HG02678 (cell line): ENCODE results near the gene BCAS3.

ENCODE experiments used
- ATAC-seq: cut with Tn5 transposase; IDR thresholded peaks from one replicate; pipeline ENCODE4 v1.9.1; 2021; ENCODE audit warnings: mild to moderate bottlenecking, moderate library complexity; ENCODE audit not compliant: unreplicated experiment

Gene BCAS3

GRCh38 chr17:61412860-61413660 lies 735.4 kb downstream of the BCAS3 start:
- no peak for ATAC-seq

- ATAC-seq: no peak
Observed at GRCh38 chr17:61413661-61414126, 736.0 kb downstream of the BCAS3 start.

DNA sequence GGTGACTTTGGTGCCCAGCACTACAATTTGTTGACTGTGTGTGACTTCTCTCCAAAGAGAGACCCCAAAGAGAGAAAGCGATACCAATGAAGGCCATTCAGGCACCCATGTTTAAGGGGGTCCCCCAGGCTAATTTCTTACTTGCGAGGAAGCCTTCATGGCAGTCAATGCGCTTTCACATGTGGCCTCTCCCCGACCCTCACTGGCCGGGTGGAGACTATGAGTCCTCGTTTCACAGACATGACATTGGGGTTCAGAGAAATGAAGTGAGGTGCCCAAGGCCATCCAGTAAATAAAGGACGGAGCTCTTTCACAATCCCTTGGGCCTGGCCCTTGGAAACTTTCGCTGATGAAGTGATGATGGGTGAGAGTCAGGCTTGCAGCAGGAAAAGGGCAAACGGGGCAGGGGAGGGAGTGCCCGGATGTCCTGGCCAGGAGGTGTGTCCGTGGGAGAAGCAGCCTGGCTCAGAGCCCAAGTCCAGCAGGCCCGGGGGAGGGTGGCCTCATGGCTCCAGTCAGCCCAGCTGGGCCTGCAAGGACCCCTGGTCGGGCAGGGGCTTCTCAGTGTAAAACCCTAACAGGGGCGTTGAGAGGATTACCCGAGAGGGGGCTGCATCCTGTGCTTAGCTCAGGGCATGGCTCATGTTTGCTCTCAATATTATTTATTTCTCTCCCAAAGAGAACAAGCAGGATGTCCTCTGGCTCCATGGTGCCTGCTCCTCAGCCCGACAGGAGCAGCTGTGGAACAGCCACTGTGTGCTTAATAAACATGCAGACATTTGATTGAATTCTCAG lies 736.7 kb downstream of the BCAS3 start:
- no peak for ATAC-seq

DNA sequence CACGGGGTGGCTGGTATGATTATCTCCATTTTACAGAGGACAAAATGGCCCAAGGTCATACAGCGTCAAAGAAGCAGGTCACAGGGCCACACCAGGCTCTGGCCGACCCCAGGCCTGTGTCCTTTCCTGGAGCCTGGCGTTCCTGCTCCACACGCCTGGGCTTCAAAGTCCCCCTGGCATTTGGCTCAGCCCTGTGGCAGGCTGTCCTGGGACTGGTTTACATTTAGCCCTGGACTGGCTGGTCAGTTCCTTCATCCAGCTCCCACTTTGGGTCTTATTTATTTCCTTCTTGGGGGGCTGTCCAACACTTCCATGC lies 737.2 kb downstream of the BCAS3 start:
- ATAC-seq: no peak

DNA sequence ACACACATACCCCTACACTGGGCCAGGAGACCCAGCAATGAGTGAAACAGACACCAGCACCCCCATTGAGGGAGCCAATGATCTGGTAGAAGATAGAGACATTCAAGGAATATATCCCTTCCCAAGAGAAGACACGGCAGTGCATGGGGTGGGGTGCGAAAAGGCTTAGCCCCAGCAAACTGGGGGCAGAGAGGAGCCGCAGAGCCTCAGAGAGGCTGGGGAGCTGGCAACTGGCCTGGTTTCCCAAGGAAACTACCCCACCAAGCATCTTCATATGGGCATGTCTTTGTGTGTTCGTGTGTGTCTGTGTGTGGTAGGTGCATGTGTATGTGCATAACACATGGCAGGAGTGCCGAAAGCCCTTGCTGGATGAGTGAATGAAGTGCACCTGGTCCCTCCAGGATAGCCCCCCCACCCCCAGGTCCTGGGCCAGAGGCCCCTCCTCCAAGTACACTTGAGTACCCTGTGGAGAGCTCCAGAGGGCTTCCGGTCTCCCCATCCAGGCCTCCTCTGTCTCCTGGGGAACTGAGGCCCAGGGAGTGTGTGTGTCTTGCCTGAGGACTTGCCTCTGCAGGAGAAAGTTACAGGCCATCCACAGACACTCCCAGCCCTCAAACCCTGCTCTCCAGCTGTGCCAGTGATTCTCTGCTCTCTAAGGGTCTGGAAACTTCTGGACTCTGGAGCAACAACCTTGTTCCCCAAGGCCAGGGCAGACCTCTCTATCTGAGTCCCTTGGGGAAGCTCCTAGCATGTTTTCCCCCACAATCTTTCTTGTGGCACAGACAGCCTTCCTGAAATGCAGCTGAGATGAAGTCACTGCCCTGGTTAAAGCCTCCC lies 737.9 kb downstream of the BCAS3 start:
- ATAC-seq: no peak

- ATAC-seq: no peak
Observed at GRCh38 chr17:61416211-61416539, 738.5 kb downstream of the BCAS3 start.

GRCh38 chr17:61416540-61417363 lies 739.1 kb downstream of the BCAS3 start:
- no peak for ATAC-seq

- ATAC-seq: no peak
Observed at GRCh38 chr17:61418449-61418848, 740.8 kb downstream of the BCAS3 start.

DNA sequence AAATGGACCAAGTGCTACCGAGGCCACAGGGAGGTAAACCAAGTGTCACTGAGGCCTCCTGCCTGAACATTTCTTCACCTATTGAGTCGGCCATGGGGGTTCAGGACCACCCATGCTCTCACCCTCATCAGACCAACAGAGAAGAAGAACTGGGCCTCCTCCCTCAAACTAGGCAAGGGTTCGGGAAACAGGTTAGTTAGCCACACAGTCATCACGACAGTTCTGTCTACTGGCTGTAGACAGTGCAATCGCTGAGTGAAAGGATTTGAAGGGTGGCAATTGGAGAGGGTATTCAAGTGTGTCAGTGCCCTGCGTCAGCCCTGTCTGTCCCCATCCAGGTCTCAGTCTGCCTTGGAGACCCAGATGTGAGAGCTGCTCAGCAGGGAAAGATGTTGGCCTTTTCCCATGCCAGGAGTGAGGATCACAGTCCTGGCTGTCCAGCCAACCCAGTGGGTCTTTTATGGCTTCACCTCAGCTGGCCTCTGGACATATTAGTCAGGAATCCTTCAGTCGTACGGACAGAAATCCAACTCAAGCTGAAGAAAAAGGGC lies 741.9 kb downstream of the BCAS3 start:
- no peak for ATAC-seq

- no peak for ATAC-seq
Observed at GRCh38 chr17:61420052-61420451, 742.4 kb downstream of the BCAS3 start.

GRCh38 chr17:61420745-61421398 lies 743.2 kb downstream of the BCAS3 start:
- ATAC-seq: no peak

GRCh38 chr17:61421460-61421859 lies 743.8 kb downstream of the BCAS3 start:
- ATAC-seq: no peak

DNA sequence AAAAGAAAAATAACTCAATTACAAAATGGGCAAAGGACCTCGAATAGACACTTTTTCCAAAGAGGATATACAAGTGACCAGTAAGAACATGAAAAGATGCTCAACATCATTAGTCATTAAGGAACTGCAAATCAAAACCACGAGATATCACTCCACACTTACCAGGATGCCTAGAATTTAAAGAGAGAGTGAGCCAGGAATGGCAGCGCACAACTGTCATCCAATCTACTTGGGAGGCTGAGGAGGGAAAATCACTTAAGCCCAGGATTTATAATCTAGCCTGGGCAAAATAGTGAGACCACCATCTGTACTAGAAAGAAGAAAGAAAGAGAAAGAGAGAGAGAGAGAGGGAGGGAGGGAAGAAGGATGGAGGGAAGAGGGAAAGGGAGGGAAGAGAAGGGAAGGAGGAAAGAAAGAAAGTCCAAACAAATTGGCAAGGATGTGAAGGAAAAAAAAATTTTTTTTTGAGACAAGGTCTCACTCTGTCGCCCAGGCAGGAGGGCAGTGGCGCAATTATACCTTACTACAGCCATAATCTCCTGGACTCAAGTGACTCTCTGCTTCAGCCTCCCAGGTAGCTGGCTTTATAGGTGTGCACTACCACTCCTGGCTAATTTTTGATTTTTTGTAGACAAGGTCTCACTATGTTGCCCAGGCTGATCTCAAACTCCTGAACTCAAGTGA lies 744.6 kb downstream of the BCAS3 start:
- no peak for ATAC-seq

DNA sequence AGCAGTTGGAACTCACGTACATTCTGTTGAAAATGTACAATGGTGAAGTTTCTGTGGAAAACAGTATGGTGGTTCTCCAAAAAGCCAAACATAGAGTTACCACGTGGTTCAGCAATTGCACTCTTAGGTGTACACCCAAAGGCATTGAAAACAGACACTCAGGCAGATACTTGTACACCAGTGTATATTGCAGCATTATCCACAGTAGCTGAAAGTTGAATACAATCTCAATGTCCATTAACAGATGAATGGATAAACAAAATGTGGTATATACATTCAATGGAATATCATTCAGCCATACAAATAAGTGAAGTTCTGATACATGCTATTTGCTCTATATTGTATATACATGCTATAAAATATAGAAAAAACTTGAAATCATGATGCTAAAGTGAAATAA lies 745.2 kb downstream of the BCAS3 start:
- ATAC-seq: no peak

DNA sequence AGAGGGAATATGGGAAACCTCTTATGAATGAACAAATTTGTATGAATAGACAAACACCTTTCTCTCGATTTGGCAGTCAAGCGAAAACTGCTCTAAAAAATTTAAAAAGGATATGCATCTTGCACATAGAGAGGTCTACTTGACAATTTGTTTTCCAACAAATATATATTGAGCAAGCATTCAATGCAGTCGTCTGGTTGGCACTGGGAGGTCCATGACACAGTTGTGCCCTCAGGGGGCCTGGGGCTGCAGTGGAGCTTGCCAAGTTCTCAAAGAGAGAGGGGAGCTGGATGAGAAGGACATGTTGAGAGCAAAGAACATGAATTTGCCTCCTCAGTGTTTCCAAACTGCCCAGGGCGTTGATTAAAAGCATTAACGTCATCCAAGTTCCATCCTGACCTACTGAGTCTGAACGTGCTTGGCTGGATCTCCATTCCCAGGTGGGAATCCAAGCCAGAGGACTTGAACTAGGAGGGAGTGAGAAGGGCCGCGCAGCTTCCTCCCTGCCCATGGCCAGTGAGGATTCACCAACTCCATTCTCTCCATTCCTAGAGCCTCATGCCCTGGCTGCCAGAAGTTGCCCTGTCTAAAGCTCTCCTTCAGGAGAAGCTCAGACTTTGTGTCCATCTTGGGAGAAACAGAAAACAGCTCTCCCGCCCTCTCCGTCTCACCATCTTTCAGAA lies 746.5 kb downstream of the BCAS3 start:
- ATAC-seq: no peak

GRCh38 chr17:61425682-61426481 lies 748.2 kb downstream of the BCAS3 start:
- no peak for ATAC-seq

GRCh38 chr17:61426482-61427304 lies 749.0 kb downstream of the BCAS3 start:
- no peak for ATAC-seq
